Activated effector memory CD4-positive, alpha-beta T cell treated with Interleukin-2 at 50 U/mL for 16 hours (primary cell): ENCODE data around the gene CCDC80.
"Not testable (repeated sequence)": the region's sequence is repeated elsewhere in the genome, so short reads cannot be mapped to it uniquely, and the experiment has no call there.

Experiments used
- DNase-seq: peaks from one replicate; pipeline ENCODE4 v3.0.0-alpha.2; 2020

CCDC80 gene, protein sequence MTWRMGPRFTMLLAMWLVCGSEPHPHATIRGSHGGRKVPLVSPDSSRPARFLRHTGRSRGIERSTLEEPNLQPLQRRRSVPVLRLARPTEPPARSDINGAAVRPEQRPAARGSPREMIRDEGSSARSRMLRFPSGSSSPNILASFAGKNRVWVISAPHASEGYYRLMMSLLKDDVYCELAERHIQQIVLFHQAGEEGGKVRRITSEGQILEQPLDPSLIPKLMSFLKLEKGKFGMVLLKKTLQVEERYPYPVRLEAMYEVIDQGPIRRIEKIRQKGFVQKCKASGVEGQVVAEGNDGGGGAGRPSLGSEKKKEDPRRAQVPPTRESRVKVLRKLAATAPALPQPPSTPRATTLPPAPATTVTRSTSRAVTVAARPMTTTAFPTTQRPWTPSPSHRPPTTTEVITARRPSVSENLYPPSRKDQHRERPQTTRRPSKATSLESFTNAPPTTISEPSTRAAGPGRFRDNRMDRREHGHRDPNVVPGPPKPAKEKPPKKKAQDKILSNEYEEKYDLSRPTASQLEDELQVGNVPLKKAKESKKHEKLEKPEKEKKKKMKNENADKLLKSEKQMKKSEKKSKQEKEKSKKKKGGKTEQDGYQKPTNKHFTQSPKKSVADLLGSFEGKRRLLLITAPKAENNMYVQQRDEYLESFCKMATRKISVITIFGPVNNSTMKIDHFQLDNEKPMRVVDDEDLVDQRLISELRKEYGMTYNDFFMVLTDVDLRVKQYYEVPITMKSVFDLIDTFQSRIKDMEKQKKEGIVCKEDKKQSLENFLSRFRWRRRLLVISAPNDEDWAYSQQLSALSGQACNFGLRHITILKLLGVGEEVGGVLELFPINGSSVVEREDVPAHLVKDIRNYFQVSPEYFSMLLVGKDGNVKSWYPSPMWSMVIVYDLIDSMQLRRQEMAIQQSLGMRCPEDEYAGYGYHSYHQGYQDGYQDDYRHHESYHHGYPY

DNA sequence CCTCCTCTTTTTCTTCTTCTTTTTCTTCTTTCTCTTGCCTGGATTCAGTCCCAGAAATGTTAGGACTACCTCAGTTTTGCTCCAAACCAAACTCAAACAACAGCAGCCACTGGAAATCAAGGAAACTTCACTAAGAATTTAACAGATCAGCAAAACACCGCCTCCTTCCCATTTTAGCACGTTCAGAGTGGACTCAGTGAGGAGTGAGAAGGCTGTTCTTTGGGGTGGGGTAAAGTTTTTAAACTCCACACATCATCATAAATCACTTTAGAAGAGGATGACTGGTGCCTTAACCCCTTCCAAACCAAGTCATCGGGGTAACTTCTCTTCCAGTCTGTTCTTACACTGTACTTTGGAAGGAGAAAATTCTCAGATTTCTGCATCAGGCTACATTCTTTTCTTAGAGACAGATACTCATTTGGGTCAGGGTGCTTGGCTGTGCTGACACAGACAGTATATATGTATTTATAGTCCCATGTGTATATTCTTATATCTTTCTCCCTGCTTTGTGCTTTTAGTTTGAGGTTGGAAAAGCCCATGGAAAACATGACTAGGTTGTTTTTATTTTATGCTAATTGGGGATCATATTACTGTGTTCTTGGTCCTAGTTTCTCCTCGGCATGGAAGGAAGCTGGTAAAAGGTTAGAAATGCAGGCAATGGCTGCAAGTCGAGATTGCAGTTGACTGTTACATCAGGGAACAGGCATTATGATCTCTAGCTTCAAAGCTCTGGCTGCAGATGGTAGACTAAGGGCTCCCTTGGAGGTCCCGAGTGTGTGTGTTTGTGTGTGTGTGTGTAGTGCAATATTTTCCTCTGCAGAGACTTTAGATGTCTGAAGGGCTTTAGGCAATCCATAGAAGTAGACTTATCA is at the start of gene CCDC80:
CCDC80 (minus strand) TSS at position 214 of the 872 bp plus-strand sequence. CDS start 1,238 bp downstream, outside the sequence.
- DNase-seq = no peak

DNA sequence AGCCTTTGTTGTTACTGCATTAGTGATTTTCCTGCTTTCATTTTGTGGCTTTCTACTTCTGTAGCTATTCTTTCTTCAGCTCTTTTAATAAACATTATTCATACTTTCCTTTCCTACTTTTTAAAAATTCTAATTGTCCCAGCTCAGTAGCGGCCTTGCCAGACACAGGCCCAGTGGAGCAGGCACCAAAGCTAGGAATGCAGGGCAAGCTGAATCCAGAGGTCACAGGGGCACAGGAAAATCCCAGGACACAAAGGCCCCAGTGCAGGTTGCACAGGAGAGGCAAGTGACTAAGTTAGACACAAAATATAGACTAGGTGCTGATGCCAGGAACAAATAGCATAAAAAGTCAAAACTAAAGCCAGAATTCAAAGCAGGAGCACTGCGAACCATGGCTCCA is 49.0 kb upstream of the CCDC80 start:
- DNase-seq = no peak

DNA sequence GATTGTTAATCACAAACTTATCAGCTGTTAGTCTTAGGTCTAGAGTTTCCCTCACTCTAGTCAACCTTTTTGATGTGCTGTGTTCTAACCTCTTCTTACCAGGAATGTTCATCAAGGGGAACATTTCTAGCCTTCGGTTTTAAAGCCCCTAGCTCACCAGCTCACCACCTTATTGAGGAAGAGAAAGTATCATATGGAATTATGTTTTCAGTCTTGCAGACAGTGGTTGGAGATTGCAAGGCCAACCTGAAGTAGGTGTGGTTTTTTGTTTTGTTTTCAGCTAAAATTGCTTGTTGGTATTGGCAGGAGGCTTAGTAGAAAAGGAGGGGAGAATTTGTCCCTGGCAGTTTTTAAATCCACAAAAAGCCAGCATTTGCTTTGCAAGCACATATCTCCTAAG is 48.4 kb upstream of the CCDC80 start:
- DNase-seq = no peak

DNA sequence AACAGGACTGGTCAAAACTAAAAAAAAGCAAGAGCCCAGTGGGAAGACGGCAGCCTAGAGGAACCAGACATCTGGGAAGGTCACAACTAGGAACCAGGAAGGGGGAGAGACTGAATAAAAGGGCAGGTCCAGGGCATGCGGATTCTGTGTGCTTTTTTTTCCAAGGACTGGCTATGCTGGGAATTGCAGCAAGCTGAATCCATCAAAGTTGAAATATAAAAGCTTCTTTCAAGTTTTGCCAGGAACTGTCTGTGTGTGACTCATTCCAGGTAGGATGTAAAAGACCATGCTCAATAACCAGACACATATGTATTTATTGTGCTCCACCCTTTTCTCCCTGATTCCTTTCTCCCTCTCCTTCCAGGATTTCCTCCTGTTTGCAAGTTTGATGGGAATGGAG is 47.9 kb upstream of the CCDC80 start:
- no peak for DNase-seq

DNA sequence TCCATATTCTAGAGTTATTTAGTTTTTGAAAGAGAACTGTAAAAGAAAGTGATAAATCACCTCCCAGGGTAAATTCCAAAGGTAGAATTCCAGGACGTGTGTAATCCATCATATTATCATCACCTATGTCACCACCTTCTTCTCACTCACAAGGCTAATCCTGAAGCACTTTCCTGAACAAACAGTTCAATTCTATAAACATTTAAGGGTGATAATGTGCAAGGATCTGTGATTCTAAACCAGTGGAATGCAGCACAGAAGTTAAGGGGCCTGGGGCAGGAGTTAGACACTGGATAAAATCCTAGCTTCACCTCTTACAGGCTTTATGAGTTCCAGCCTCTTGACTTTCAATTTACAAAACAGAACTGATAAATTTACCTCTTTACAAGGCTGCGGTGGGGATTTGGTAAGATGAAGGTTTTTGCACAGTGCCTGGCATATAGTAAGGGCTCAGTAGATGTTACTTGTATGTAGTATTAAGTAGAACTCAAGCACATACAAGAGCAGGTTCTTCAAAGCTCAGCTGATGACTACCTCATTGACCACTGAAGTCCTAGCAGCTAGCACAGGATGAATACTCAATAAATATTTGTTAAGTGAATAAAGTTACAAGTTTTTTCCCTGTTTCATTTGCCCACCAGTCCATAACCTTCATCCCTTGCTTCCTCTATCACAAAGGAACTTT is 47.3 kb upstream of the CCDC80 start:
- no peak for DNase-seq

DNA sequence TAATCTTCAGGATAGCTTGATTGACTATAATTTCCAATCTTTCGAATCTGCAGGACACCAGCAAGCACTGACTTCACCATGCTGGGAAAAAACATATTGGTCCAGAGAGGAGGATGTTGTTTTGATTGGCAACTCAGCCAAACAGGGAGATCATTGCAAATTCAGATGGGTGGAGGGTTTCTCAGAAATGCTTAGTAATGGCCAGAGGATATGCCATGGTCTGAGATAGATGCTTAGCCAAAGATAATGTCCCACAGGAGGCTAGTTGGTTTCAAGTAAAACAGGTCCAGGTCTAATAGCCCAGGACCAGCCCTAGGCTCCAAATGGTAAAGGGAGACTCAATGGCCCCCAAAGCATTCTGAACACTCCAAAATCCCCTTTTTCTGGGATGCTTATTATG is 46.7 kb upstream of the CCDC80 start:
- no peak for DNase-seq

DNA sequence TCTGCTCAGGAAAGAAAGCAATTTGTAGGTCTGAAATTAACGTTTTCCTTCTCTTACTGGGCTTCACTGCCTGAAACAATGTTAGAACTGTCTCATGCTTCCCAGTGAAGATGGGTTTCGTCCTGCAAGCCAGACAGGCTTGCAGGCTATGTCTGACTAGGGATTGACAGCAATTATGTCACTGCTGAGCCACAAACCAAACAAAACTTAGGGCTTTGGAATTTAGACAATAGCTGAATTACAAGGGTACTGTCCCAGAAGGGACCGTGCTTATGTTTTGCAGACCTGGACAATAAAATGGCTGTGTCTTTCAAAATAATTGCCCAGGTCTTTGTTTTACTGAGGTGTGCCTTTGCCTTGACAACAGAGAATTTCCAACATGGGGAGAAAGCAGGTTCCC is 46.3 kb upstream of the CCDC80 start:
- no peak for DNase-seq

DNA sequence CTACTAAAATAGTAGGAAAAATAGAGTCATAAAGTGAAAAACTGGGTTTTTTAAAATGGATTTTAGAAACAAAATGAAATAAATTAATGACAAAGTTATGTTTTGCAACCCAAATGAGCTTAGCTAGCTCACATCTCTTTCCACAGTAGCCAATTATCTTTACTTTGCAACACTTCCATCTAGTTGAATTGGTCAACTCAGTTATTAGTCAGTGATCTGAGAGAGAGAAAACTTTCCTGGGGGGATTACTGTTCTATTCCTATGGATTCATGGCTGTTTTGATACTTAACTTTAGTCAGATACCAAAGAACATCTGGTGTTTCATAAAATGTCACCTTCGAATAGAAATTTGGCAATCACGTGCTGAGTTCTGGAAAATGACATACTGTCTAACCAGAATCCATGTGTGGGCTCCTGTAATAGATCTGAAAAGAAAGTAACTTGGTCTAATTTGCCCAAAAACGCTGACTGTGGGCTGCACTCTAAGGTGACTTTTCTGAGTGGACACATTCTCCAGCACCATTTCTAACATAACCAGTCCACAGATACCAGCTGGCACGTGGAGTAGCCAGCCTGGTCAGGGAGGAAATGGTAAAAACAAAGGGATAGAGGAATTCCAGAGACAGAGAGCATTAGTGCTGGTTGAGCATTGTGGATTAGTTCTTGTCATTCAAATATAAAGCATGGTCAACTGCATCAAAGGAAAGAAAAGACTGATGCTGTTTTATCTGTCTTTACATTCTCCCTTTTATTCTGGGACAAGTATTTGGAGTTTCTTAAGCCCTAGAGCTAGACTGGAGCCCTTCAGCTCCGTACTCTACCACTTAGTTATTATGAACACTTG is 45.2 kb upstream of the CCDC80 start:
- DNase-seq = no peak

DNA sequence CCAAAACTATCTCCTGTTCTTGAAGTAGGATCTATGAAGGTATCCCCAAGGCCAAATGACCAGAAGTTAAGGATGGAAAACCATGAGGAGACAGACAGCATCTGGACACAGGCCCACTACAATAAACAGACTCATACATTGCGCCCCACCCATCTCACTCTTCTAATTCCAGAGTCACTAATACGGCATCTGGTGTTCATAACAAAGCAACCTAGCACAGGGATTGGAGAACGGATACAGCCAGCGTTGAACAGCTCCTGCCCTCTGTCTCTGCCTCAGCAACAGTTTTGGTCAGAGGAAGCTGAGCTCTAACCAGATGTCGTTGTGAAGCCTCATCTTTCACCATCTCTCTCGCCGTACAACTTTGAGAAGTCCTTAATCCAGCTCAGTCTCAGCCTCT is 44.5 kb upstream of the CCDC80 start:
- no peak for DNase-seq

DNA sequence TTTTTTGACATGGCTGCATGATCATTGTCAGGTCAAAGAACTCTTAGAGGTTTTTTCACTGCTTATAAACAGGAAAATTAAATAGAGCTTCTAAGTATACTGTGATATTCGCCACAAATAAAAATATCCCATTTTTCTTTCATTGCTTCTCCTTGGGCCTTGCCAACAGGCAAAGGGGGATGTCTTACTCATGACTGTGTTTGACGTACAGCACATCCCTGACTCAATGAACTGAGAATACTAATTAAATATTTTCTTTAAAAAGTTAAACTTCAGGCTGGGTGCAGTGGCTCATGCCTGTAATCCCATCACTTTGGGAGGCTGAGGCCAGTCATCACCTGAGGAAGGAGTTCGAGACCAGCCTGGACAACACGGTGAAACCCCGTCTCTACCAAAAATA is 41.4 kb upstream of the CCDC80 start:
- DNase-seq = no peak

DNA sequence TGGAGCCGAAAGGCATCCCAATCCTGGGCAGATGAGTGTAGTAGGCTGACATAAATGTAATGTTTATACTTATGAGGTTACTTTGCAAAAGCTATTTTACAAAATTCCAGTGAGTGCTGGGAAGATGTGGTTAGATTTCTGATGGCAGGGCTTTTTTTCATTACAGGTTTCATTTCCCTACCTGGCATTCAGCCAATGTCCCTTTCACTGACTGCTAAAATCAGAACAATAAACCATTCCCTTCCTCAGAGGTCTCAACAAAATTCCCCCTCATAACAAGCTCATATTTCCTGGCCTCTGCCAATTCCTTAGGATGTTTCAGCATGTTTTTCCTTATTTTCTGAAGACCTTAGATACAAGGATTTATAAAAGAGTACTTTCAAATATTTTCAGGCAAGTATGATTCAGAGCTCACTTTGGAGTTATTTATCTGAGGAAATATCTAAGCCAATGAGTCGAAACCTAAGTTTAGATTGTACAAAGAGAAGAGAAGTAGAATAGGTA is 40.9 kb upstream of the CCDC80 start:
- DNase-seq = no peak

DNA sequence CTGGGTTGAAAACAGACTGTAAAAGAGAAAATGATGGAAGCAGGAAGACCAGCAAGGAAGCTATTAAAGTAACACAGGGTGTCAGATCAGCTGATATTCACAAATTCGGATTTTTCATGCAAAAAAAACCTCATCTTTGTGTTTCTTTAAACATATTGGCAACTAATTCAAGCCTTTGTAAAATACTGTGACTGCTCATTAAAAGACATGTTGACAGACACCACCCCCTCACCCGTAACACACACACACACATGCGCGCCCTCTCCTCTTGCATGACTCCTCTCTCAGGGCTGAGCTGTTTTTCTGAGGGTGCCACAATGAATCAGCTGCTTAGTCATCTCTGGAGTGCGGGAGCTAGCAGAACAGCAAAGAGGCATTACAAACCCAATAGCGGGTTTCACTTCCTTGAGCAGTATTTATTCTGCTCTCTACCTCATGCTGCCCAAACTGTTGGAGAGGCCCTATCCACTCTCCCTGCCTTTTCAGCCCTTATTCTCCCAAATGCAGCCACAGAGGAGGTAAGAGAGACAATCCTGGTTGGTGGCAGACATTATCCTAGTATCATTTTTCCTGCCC is 35.8 kb upstream of the CCDC80 start:
- peak; percentile 75 for DNase-seq

DNA sequence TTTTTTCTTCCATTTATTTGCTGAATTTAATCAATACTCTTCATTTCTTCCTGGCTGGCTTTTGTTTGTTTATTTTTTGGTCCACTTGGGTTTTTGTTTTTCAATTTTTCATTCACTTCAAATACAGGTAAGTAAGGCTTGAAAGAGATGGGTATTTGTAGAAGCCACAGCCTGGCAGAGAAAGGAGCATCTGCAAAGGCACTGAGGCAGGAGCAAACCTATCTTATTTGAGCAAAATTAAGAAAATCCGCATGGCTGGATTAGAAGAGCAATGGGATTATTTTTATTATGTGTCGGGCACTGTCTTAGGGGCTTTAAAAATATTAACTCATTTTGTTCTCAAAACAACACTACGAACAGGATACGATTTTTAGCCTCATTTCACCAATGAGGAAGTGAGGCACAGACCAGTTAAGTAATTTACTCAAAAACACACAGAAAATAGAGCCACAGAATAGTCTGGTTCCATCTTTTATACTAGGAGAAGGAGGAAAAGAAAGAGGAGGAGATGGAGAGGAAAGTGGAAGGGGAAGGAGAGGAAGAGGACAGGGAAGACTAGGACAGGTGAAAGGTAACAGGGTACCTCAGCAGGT is 35.1 kb upstream of the CCDC80 start:
- DNase-seq = no peak

DNA sequence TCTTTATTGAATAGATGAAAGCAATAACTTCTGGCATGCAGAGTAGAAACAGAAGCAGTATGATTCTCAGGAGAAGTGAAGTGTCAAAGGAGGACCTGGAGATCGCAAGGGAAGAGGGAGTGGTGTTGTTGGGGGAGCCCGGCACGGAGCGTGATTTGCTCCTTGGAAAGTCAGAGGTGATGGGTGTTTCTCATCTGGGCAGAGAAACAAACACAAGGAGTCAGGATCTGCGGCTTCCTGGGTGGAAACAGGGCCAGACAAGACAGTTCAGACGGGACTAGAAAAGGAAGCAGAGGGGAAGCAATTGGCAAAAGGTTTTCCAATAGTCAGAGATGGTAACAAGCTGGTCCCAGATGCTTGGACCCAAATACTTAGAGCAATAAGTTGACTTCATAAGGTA is 34.4 kb upstream of the CCDC80 start:
- DNase-seq = no peak

DNA sequence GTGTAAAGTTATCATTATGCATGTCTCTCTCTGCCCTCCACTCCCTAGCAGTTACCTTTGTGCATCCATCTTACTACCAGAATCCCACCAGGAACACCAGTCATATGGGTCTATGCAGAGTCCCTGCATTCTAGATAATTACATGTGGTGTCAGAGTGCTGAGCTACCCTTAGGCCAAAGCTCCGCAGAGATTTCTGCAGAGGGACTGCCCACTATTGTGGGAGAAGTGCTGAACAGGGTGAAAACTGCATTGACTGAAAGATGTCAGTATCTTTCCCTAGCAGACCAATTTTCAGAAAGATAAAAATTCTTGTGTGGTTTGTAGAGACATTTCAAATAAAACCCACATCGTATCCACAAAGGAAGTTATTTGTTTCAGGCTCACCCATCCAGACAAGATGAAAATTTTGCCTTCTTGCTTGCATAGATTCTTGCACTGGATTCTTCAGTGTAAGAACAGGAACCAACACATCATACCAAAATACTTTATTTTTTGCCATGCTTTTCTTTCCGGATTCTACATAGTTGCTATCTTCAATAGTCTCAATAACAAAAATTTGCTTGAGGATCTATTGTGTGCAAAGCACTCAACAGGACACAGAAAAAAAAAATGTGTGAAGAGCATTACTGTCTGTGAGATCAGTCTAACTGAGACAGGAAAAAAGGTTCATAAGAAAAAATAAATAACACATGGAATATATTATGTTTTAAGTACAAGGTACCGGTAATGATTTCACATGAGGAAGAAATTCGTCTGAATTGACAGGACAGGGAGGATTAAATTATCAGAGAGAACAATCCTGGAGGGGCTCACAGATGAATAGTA is 32.0 kb upstream of the CCDC80 start:
- no peak for DNase-seq

DNA sequence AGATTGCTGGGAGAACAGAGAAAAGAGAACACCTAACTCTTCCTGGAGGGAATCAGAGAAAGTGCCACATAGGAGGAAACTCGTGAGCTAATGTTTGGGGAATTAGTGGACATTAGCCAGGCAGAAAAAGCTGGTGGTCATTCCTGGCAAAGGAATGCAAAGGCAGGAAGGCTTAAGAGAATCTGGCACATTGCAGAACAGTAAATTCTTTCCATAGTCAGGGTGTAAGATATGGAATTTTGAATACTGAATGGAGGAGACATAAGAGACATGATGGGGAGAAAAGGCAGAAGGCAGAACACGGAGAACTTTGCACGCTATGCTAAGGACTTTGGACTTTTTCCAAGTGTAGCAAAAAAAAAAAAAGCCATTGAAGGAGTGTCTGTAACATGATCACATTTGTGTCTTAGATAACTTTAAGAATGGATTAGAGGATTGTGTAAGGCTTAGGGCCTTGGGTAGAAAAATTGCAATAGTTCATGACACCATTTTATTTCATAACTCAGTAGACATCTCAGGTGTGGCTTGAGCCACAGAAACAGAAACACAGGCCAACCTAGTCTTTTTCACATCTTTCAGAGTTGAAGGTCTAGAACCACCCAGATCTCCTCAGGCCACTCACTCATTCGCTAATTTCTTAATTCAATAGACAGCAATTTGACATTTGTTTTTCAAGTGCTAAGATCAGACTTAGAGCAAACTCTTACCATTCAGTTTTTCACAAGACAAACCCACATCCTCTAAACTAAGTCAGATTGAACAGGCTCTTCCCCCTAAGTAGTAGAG is 31.2 kb upstream of the CCDC80 start:
- DNase-seq = no peak

DNA sequence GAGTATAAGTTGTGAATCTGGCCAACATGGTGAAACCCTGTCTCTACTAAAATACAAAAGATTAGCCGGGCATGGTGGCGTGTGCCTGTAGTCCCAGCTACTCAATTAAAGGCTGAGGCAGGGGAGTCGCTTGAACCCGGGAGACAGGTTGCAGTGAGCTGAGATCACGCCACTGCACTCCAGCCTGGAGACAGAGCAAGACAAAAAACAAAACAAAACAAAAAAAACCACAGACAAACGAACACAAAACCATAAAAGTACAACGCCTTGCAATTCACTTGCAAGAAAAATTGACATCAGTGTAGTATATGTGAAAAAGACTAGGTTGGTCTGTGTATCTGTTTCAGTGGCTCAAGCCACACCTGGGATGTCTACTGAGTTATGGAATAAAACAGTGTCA is 29.9 kb upstream of the CCDC80 start:
- no peak for DNase-seq

DNA sequence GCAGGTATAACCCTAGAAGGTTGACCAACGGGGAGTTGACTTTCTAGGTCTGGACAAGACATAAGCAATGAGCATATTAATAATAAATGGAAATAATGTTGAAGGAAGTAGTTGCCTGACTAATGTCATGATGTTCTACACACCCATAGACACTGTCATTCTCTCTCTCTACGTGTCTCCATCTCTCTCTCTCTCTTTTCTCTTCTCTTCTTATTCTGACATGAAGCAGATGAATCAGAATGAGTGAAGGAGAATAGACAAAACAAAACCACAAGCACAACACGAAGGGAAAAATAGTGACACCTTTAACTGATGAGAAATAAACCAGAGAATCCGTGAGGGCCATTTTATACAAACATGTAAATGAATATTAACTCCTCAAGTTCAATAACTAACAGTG is 26.7 kb upstream of the CCDC80 start:
- DNase-seq = no peak

DNA sequence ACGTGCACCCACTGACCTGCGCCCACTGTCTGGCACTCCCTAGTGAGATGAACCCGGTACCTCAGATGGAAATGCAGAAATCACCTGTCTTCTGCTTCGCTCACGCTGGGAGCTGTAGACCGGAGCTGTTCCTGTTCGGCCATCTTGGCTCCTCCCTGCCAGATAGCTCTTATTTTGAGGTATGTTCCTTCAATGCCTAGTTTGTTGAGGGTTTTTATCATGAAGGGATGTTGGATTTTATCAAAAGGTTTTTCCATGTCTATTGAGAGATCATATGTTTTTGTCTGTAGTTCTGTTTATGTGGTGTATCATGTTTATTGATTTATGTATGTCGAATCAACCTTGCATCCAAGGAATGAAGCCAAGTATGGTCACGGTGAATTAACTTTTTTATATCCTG is 24.1 kb upstream of the CCDC80 start:
- not testable (repeated sequence) for DNase-seq
